ENCODE data around the gene FBXO15.

Gene FBXO15

DNA sequence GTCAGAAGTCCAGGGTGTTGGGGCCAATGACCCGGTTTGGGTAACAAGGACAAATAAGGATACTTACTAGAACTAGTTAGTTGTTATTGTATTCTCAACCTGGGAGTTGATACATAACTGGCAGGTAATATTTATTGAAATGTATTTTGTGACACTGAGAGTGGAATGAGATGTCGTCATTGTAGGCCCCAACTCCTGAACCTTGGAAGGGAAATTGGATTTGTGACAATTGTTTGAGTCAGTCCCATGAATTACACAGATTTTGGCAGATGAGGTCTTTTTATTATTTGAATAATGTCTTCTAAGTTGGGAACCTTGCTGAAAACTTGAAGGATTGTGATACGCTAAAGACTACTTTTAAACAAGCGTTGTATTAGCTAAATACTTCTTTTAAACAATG is 5.7 kb upstream of the FBXO15 start:
- no peak for DNase-seq

DNA sequence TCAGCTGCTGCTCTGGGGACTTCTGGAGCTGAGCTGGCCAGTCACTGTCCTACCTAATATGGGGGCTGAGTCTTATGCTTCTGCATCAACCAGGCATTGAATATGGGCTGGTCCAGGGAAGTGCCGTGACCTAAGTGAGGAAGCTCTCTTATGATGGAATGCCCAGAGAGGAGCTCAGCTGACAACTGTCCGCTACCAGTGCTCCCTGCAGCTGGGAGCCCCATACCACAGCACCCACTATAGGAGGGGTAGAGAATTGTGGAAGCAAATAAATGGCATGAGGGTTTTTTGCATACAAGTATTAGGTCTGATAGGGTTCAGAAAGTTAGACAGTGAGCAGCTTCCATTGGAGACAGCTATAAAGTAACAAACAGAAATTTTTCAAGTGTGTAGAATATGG is 5.2 kb upstream of the FBXO15 start:
- DNase-seq: peak; percentile 17

DNA sequence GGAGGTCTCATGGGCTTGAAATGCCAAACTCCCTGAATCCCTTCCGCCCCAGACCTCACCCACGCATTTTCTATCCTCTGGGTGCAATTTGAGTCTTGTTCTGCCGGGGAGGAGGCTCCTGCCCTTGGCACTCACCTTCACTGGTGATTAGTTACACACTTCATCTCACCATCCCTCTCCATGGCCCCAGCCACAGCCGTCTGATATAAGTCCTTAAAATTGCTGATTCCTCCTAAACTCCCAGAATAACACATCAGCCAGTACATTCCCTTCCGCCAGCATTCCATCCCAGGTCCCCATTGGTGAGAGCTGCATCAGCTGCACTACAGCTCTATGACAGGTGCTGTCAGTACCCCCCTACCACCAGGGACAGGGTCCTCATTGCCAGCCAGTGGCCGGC is 4.6 kb upstream of the FBXO15 start:
- no peak for DNase-seq

DNA sequence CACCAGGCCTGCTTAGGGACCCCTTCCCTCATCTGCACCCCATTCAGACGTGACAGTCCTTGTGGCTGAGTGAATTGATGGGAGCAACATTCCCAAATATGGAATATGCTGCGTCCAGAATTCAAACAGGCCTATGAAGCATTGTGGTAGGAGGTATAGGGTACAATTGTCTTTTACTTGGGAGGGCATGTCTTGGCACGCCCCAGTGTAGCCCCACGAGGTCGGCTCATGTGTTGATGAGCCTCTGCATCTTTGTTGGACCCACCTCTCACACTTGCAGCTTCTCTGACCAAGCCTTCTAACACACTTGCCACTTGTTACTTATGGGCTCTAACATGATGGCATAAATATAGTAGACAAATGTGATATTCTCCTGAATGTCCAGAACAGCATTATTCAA is 2.2 kb upstream of the FBXO15 start:
- no peak for DNase-seq

DNA sequence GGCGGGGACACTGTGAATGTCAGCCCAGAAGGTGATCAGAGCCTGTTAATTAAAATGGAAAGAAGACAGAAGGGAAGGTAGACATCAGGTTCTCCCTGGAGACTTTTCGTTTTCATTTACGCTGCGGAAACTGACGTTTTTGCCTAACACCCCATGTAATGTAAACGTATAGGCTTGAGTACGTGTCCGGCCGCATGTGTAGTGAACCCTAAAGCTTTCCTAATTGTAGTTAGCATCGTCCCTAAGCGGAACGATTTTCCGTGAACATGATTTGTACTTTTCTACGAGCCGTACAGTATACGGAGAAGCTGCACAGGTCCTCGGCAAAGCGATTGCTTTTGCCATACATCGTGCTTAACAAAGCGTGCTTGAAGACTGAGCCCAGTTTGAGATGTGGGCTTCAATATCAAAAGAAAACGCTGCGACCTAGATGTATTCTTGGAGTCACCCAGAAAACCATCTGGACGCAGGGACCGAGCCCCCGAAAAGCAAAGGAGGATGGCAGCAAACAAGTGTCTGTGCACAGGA is 973 bp upstream of the FBXO15 start:
- no peak for DNase-seq

DNA sequence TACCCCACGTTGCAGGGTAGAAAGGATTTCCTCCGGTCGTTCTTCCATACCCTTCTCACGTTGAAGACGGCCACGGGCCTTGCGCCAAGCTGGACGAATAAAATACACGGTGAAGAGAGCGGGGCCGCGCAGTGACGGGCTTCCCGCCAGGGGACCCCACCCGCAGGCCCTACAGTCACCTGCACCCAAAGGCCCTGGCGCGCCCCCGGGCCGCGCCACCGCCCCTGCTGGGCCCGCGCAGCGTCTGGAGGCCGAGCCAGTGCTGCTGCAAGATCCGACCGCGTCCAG is 199 bp downstream of the FBXO15 start:
- no peak for DNase-seq

DNA sequence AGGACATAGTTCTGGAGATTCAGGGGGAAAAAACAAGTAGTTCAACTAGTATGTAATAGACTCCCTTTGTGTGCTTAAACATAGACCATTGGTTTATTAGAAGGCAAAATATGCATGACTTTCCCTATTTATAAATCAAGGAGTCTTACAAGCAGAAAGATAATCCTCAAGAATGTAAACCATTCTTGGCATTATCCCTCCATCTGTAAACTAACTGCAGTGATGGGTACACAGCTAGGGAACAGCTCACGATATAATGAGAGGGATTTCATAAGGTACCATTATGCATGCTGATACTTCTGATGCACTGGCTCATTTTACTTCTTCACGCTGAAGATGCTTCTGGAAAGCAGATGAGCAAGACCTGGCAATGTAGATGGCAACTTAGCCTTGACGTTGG is 878 bp downstream of the FBXO15 start:
- no peak for DNase-seq

DNA sequence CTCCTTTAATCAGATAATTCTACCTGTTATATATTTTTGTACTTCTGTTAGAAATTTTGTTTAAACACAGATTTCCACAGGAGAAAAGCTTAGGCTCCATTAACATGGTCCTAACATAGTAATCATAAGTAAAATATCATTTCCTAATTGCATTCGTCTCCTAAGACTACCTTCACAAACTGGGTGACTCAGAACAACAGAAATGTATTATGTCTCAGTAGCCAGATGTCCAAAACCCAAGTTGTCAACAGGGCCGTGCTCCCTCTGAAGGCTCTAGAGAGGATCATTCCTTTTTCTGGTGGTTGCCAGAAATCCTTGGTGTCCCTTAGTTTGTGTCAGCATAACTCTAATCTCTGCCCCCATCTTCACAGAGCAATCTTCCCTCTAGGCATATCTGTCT is 5.4 kb downstream of the FBXO15 start:
- no peak for DNase-seq

DNA sequence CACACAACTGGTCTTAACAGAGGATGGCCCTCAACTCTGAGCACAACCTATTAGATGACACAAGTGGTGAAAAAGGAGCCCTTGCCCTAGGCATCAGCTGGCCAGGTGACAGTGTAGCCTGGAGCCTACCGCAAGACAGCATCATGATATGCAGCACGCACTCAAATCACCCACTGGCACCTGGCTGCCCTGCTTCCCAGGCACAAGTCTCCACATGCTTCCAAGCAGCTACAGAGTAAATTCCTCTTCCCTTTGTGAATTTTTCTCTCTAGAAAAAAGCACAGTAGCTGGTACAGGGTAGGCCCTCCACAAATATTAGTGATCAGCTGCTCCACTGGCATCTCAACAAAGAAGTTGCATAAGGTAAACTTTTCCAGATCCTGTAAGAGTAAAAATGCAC is 6.0 kb downstream of the FBXO15 start:
- no peak for DNase-seq

DNA sequence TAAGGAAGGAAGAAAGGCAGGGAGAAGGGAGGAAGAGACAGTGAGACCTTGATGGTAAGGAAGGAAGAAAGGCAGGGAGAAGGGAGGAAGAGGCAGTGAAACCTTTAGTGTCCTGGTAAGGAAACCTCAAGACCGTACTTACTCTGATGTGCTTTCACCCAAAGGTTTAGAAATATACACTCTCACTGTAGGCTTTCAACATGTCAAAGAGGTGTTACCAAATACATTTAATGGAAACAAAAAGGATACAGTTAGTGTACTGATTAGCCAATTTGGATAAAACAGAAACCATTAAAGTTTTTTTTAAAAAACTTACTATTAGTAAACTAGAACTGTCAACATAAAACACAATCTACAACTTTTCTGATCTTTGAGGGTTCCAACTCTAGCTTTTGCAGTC is 7.1 kb downstream of the FBXO15 start:
- peak; percentile 88 for DNase-seq

DNA sequence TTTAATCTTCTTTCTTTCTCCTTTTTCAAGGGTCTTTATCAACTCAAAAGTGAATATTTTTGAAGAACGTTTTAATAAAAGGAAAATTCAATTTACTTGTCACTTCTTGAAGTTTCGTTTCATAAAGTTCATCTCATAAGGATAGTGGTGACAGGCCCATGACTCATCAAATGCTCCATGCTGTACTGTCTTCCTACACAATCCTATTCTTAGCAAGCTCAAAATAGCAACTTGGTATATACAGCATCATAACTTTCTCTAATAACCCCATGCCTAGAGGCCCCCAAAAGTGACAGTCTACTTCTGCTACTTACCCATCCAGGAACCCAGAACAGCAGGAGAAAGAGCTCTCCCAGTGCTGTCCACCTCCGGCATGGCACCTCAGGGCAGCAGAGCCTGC is 7.7 kb downstream of the FBXO15 start:
- DNase-seq: peak; percentile 94

DNA sequence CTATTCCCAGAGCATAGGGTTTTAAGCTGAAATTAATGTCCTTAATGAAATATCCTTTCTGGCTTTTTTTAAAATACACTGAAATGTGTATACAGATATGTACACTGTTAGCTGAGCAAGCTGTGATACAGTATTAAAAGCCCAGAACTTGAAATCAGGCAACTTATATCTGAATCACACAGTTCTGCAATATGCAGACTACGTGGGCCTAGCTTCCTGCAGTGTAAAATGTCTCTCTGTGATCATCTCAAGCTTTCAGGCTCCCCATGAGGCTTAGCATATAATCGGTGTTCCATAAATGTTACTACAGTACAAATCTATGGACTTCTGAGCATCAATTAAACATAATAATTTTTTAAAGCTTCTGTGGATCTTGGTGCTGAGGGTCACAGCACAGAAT is 8.2 kb downstream of the FBXO15 start:
- peak; percentile 87 for DNase-seq

DNA sequence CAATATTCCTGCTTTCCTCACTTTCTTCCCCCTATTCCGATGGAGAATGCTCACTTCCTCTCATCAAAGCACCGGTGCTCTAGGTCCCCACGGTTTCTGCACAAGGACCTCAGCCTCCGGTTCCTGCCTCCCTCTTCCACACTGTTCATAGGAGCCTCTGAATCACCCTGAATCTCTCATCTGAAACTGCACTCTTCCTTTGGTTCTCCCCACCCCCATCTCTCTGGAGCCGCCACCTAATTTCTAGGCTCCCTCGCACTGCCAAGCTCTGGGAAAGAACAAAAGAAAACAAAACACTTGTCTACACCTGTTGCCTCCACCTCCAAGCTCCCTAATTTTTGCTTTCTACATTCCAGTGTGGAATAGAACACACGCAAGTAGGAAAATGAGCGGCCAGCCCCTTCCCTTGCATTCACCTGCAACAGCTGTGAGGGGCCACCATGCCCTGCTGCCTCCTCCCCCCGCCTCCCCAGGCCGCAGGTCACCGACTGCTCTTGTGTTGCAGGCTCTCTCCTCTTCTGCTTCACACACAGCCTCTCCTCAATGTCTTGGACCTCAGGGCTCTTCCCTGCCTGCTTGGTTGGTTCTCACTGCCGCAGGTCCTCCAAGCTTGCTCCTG is 9.6 kb downstream of the FBXO15 start:
- no peak for DNase-seq

DNA sequence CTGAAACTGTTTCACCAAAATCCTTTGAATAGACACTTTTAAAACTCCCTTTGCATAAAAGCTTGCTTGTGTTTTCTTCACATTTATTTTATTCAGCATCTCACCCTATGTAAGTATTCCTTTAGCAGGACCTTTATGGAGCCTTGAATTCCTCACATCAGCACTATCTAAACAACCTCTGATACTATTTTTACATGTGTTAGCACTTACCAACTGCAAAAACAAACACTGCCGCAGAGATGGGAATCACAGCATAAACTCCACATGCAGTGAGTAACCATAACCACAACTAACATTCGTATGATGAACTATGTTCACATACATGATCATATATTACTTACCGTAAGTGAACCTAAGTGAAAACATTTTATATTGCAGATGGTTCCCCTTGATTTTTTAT is 15.4 kb downstream of the FBXO15 start:
- no peak for DNase-seq

DNA sequence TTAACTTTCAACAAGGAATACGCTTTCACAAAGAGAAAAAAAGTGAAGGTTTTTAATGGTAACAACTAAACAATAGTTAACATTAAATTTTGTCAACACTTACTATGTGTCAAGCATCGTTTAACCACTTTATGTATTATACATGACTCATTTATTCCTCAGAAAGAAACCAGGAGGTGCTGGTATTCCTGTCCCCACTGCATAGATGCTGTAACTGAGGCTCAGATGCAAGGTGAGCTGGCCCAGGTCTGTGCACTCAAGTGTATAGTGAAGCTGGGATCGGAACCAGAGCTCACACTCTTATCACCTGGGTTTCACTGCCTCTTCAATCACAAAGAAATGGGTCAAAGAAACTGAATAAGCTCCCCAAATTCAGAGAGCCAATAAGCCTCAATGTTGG is 16.5 kb downstream of the FBXO15 start:
- no peak for DNase-seq

DNA sequence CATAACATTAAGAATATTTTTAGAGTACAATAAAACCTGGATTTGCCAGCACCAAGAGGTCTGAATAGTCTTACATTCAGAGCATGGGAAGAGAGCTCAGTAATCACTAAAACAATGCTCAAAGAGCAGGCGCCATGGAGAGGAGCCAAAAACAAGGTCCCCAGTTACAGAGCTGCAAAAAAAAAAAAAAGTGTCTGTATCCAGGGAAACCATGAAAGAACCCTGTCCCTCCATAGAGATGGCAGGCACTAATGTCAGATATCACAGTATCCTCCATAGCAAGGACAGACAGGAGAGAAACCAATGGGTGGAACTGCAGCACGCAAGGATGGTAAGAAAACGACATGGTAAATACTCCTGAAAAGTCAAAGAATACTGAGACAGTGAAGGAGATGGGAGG is 19.5 kb downstream of the FBXO15 start:
- no peak for DNase-seq

DNA sequence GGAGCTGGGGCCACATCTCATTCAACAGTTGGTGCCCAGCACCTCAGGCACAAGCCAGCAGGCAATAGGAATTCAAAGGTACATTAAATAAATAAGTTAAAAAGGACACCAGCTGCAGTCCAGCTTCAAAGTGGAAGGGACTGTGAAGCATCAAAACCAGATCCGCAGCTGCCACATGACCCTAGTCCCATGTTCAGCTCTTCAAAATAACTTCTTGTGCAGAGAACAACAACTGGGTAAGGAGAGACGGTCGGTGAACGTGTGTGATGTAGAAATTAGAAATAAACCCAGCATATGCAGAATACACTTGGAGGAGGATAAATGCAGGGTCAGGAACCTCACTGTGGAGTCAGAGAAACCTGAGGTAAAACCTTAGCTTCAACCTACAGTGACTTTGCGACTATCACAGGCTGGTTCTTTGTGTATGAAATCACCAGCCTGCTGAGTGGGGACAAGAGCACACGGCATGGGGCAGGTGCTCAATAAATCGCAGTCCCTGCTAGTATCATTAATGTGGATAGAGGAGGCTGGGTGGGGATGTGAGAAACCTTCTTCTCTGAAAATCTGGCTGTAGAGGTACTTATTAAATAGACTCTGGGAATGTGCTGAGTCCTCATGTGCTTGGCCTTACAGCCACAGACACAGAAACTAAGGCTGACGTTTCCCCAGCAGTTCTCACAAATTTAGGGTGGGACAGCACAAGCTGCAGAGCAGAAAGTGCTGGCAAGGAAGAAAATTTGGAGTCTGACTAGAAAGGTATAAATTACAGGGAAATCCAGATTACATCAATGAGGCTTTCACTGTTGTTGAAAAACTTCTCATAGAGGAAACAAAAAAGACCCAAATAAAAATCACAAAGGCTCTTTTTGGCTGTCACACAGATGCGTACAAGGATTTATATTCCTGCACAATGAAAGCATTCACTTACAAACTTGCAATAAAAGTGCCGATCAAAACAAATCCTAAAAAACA is 20.7 kb downstream of the FBXO15 start:
- no peak for DNase-seq

DNA sequence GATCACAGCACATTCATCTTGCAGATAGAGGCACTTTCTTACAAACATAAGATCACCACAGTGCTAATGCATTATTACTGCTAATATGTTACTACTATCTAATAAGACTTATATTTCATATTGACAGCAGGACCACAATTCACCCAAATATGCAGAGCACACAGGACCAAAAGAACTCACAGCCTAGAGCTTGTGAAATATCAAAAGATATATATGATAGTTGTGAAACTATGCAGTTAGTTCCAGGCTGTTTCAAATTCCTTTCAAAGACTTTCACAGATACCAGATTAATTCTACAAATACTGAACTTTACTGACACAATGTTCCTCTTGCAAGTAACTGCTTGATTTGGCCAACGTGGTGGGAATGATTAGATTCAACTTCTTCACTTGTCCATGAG is 23.0 kb downstream of the FBXO15 start:
- DNase-seq: no peak

DNA sequence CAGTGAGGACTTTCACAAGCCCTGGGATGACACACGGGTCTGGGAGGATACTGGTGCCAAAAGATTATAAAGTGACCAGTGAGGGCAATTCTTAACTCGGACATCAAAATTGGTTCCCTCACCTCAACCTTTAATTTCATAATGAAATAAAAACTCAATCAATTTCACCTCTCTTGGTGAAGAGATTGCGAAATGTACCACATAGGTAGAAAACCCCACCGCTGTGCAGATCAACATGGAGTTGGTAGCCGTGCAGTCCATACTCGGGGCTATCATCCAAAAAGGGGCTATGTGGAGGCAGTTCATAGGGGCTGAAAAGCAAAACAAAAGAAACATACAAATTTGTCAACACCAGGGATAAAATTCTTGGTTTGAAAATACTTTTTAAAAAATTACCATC is 24.4 kb downstream of the FBXO15 start:
- no peak for DNase-seq

DNA sequence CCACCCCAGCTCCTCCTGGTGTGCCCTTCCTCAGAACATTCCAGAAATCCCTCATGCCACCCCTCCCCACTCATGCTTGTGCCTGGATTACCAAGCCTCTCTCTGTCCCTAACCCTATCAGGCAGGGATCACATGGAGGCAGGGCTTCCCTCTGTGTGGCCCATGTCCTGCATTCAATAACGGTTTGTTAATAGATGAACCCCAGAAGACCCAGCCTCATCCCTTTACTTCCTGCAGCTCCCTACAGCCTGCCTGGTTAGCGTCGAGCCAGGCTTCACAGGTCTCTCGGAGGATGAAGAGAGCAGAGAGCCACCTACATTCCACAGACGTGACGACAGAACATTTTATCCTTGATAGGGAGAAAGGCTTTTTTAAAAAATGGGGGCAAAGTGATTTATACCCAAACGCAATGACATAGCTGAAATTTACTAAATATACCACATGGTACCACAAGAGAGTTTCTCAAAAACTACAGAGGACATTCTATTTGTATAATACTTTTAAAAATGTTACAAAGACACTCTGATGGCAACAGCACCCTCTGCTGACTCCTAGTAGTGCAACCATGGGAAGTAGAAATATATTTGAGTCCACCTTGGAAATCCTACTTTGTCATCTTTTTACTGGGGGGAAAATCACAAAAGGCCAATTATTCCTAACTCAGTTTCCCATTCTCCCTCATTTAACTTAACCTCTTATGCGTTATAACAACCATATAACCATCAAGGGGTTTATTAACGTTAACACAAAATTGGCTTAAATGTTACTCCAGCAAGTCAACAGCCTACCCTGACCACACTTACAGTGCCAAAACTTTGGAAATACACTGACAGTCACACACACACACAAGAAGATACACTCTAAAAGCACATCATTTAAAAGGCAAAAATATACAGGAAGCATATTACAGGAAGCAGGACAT is 30.7 kb downstream of the FBXO15 start:
- DNase-seq: peak; percentile 27

DNA sequence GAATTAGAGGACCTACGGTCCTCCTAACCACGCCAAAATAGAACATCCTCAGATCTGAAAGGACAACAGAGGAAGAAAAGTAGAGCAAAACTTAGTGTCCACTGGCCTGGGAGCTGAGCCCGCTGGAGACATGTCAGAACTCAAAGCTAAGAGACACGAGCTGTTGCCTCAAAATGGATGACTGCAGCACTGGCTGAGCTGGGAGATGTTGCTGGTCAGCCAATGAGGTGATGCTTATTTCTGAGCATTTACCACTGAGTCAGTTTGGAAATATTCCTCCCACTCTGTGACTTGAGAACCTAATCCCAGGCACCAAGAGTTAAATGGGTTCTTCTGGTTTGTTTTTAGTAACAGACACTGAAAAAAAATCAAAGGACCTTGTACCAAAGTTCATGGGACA is 32.6 kb downstream of the FBXO15 start:
- no peak for DNase-seq

DNA sequence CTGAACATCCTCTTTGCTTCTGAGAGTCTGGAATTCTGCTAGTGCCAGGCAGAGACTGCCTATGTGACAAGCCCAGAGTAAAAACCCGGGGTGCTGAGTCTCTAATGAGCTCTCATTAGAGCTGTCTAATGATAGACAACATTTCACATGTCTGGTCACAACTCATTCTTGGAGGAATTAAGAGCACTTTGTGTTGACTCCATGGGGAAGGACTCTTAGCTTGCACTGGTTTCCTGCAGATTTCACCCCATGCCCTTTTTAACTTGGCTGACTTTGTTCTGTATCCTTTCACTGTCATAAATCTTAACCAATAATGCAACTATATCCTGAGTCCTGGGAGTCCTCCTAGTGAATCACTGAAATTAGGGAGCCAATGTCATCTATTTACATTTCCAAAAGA is 33.5 kb downstream of the FBXO15 start:
- DNase-seq: no peak

DNA sequence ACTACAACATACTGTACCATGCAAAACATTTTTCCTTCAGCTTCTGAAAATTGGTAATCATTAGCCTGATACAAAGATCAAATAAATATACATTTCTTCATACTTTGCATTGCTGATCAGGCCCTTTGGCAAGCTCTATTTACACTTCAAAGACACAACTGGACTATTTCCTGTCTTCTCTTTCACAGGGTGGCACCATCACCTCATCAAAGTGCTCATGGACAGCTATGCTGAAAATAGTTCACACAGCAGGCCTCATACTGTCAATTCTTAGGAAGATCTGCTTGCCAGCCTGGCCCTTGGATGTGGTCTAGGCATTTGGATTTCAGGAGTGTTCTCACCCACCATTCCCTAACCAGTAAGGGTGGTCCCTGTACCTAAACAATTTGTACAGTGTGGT is 33.9 kb downstream of the FBXO15 start:
- DNase-seq: no peak

DNA sequence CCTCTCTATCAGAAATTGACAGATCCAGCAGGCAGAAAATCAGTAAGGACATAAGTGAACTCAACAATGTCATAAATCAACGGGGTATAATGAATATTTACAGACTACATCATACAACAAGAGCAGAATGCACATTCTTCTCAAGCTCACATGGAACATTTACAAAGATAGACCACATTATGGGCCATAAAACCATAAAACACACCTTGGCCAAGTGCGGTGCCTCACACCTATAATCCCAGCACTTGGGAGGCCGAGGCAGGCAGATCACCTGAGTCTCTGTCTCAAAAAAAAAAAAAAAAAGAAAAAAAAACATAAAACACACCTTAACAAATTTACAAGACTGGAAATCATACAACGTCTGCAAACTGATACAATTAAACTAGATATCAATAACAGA is 36.7 kb downstream of the FBXO15 start:
- no peak for DNase-seq

Measured in inflammatory macrophage treated with lipopolysaccharide for 4 hours (primary cell).